Calu3 (cell line): Measurements from ENCODE around the gene NEDD4L. TPM values are rescaled to one million over a fixed set of nuclear protein-coding genes. Genes with fewer than 3 reads are reported as not detected.

Experiments
- BruUV-seq: library from RNA; stranded (reverse); fragments of 400-500 nt; replicated peaks from 2 replicates; lab custom pipeline; 2021; lab: Mats Ljungman, UMichigan
- CTCF ChIA-PET: fragments of 300-600 bp; sonication (Branson Sonifier 250); formaldehyde crosslinking; loops from one replicate; lab custom pipeline; 2022; ENCODE audit warnings: antibody characterized with exemption; lab: Charles Lee
- DNase-seq: peaks from one replicate; pipeline ENCODE4 v3.0.0; 2022
- H3K27ac Mint-ChIP-seq: one replicate; pipeline ENCODE4 v1.8.0; 2022; ENCODE audit warnings: mixed read lengths; ENCODE audit not compliant: unreplicated experiment
- H3K27me3 Mint-ChIP-seq: one replicate; pipeline ENCODE4 v1.8.0; 2022; ENCODE audit warnings: mixed read lengths; ENCODE audit not compliant: unreplicated experiment
- H3K36me3 Mint-ChIP-seq: one replicate; pipeline ENCODE4 v1.8.0; 2022; ENCODE audit warnings: mild to moderate bottlenecking, moderate library complexity, mixed read lengths; ENCODE audit not compliant: insufficient read depth, unreplicated experiment
- H3K4me1 Mint-ChIP-seq: one replicate; pipeline ENCODE4 v1.8.0; 2022; ENCODE audit warnings: mild to moderate bottlenecking, low read depth, mixed read lengths; ENCODE audit not compliant: unreplicated experiment
- H3K4me3 Mint-ChIP-seq: one replicate; pipeline ENCODE4 v1.8.0; 2022; ENCODE audit warnings: mild to moderate bottlenecking, low read depth, moderate library complexity, mixed read lengths; ENCODE audit not compliant: unreplicated experiment
- H3K9me3 Mint-ChIP-seq: one replicate; pipeline ENCODE4 v1.8.0; 2022; ENCODE audit warnings: low read depth, mixed read lengths; ENCODE audit not compliant: unreplicated experiment
- CTCF ChIP-seq: fragments of 200-600 bp; IDR thresholded peaks from one replicate; pipeline ENCODE4 v1.8.0; 2022; ENCODE audit warnings: antibody characterized with exemption; ENCODE audit not compliant: unreplicated experiment
- intact Hi-C: fragments of 100-400 bp; cut with micrococcal nuclease; formaldehyde crosslinking; loops from one replicate; pipeline ENCODE4 v1.10.0; 2022; ENCODE audit not compliant: unreplicated experiment
- total RNA-seq: library from RNA; stranded (reverse); gene quantifications from 2 replicates; pipeline ENCODE4 v1.2.3, GENCODE V29; 2022

The NEDD4L gene
- total RNA-seq, 1 experiment from 2014 or later, result 213 TPM

- no TSS peak for BruUV-seq
- peaks cover 56% of the 10 kb centered on the region for H3K36me3 Mint-ChIP-seq
- DNase-seq, result no peak
- no peaks in the 10 kb centered on the region for H3K9me3 Mint-ChIP-seq
- H3K27ac Mint-ChIP-seq, result no peak overlapping the region
- TF ChIP-seq CTCF, result no peak
- no peaks in the 10 kb centered on the region for H3K27me3 Mint-ChIP-seq
- CTCF ChIA-PET, result interaction anchor here (0.6 kb wide), 1 partner anchor 679 kb away, joined by 4 read pairs; no protein-coding TSS in a partner anchor
- intact Hi-C loops, result no loop called here
- no peak overlapping the region for H3K4me3 Mint-ChIP-seq
- no peaks in the 10 kb centered on the region for H3K4me1 Mint-ChIP-seq
Measured at GRCh38 chr18:58360324-58360723, 316.3 kb downstream of the NEDD4L start.

GRCh38 chr18:58361212-58361611 is 317.2 kb downstream of the NEDD4L start:
- Mint-ChIP-seq H3K27ac (peak overlapping the region; percentile 70), H3K27me3 (no peaks in the 10 kb centered on the region), H3K4me3 (no peak overlapping the region), H3K9me3 (no peaks in the 10 kb centered on the region), H3K4me1 (no peaks in the 10 kb centered on the region), H3K36me3 (peaks cover 58% of the 10 kb centered on the region)
- DNase-seq, result no peak
- no peak for TF ChIP-seq CTCF
- CTCF ChIA-PET, result interaction anchor here (0.6 kb wide), 1 partner anchor 680 kb away, joined by 4 read pairs; no protein-coding TSS in a partner anchor
- BruUV-seq, result no TSS peak
- intact Hi-C loops, result no loop called here

GRCh38 chr18:58362027-58362575 is 318.1 kb downstream of the NEDD4L start:
- Mint-ChIP-seq H3K27ac (peak overlapping the region; percentile 70), H3K9me3 (no peaks in the 10 kb centered on the region), H3K27me3 (no peaks in the 10 kb centered on the region), H3K4me3 (no peak overlapping the region), H3K4me1 (no peaks in the 10 kb centered on the region), H3K36me3 (peaks cover 58% of the 10 kb centered on the region)
- no peak for DNase-seq
- TF ChIP-seq CTCF, result no peak
- intact Hi-C loops, result no loop called here
- CTCF ChIA-PET, result interaction anchor here (0.7 kb wide), 1 partner anchor 154 kb away, joined by 3 read pairs; no protein-coding TSS in a partner anchor
- no TSS peak for BruUV-seq

GRCh38 chr18:58362829-58363271 is 318.8 kb downstream of the NEDD4L start:
- Mint-ChIP-seq H3K4me3 (no peak overlapping the region), H3K4me1 (no peaks in the 10 kb centered on the region), H3K27ac (peak overlapping the region; percentile 25), H3K36me3 (peaks cover 58% of the 10 kb centered on the region), H3K27me3 (no peaks in the 10 kb centered on the region), H3K9me3 (no peaks in the 10 kb centered on the region)
- no TSS peak for BruUV-seq
- DNase-seq, result no peak
- no peak for TF ChIP-seq CTCF
- intact Hi-C loops, result no loop called here
- CTCF ChIA-PET, result no interaction called here
